Stimulated activated CD8-positive, alpha-beta memory T cell treated with anti-CD3 and anti-CD28 coated beads, Interleukin-15, amount 100 ng/mL, for 4 hours (primary cell): ENCODE data around the gene ANKRD40CL.
A peak's percentile ranks its signal among the peaks of the same experiment; 100 is the strongest.
"Not testable (repeated sequence)": the region's sequence is repeated elsewhere in the genome, so short reads cannot be mapped to it uniquely, and the experiment has no call there.

Experiments used
- DNase-seq, 2 donors: peaks; one replicate each; pipeline ENCODE4 v3.0.0-alpha.2; 2020; ENCODE audit warnings: low read depth in 2 of 2

Gene ANKRD40CL

GRCh38 chr17:50762177-50762576 is 5.1 kb downstream of the ANKRD40CL start:
- DNase-seq = no peak

- DNase-seq = no peak
These were observed 8.3 kb downstream of the ANKRD40CL start for GRCh38 chr17:50758989-50759544.

- DNase-seq = no peak
These were observed 8.8 kb downstream of the ANKRD40CL start for GRCh38 chr17:50758524-50758923.

GRCh38 chr17:50754521-50754920 is 12.8 kb downstream of the ANKRD40CL start:
- DNase-seq = no peak

GRCh38 chr17:50749245-50749644 is 18.1 kb downstream of the ANKRD40CL start:
- no peak for DNase-seq

- no peak for DNase-seq
These were observed 21.7 kb downstream of the ANKRD40CL start for GRCh38 chr17:50745631-50746030.

- DNase-seq = no peak
These were observed 28.2 kb downstream of the ANKRD40CL start for GRCh38 chr17:50739098-50739497.

- DNase-seq = no peak
These were observed 30.1 kb downstream of the ANKRD40CL start for GRCh38 chr17:50737118-50737698.

GRCh38 chr17:50735287-50735686 is 32.0 kb downstream of the ANKRD40CL start:
- DNase-seq = no peak

- DNase-seq = no peak
These were observed 35.5 kb downstream of the ANKRD40CL start for GRCh38 chr17:50731575-50732460.

GRCh38 chr17:50728881-50729765 is 38.2 kb downstream of the ANKRD40CL start:
- DNase-seq = no peak

- no peak for DNase-seq
These were observed 39.2 kb downstream of the ANKRD40CL start for GRCh38 chr17:50728112-50728429.

- no peak for DNase-seq
These were observed 41.3 kb downstream of the ANKRD40CL start for GRCh38 chr17:50725769-50726655.

- not testable (repeated sequence) for DNase-seq
These were observed 42.7 kb downstream of the ANKRD40CL start for GRCh38 chr17:50724622-50725021.

- no peak for DNase-seq
These were observed 44.6 kb downstream of the ANKRD40CL start for GRCh38 chr17:50722746-50723145.

- DNase-seq = no peak
These were observed 45.9 kb downstream of the ANKRD40CL start for GRCh38 chr17:50721194-50722010.

- no peak for DNase-seq
These were observed 47.2 kb downstream of the ANKRD40CL start for GRCh38 chr17:50719924-50720794.

GRCh38 chr17:50719144-50719923 is 48.0 kb downstream of the ANKRD40CL start, which contains the start of gene LUC7L3:
Gene LUC7L3 (plus strand): TSS chr17:50719603. CDS start chr17:50719733, 130 bp downstream.
- DNase-seq = peak; percentile 84 to 90
